HCT116 (cell line): ENCODE results near the gene SPOCD1. TPM values are rescaled to one million over a fixed set of nuclear protein-coding genes. Genes with fewer than 3 reads are reported as not detected.

ENCODE experiments used
- ATAC-seq: fragments of 200-7000 bp; cut with Tn5 transposase; 2 replicates; pipeline ENCODE4 v1.9.1; 2020; ENCODE audit warnings: mild to moderate bottlenecking, moderate library complexity
- BruUV-seq: library from RNA; stranded (reverse); fragments of 400-500 nt; replicated peaks from 2 replicates; lab custom pipeline; 2021; lab: Mats Ljungman, UMichigan
- CTCF ChIA-PET: fragments of 300-600 bp; sonication (Branson Sonifier 250); formaldehyde crosslinking; loops from one replicate; lab custom pipeline; 2021; ENCODE audit warnings: antibody characterized with exemption; lab: Charles Lee
- POLR2A ChIA-PET: fragments of 300-600, 350-600 bp; sonication (Branson Sonifier 250); formaldehyde crosslinking; loops from one replicate; lab custom pipeline; 2021; ENCODE audit warnings: antibody characterized with exemption; lab: Charles Lee
- RAD21 ChIA-PET, 2 experiments: fragments of 300-600 bp; sonication (Branson Sonifier 250); formaldehyde crosslinking; loops; one replicate each; lab custom pipeline; 2023; ENCODE audit warnings: low total read pairs in 2 of 2; ENCODE audit not compliant: uncharacterized antibody in 2 of 2, unreplicated experiment in 2 of 2, low non-redundant PET in 1 of 2; lab: Charles Lee
- DNase-seq: peaks from one replicate; pipeline ENCODE4 v3.0.0-alpha.2; 2010; ENCODE audit warnings: low read depth, low spot score
- H2AFZ ChIP-seq: fragments of 200-600 bp; shearing (Covaris generic), sonication (generic); 2 replicates; pipeline ENCODE4 v1.6.1; 2017; ENCODE audit warnings: low read depth, mixed run types, mixed read lengths, antibody characterized with exemption, low read length; ENCODE audit not compliant: poor library complexity, severe bottlenecking
- H3K27ac ChIP-seq: 2 replicates; pipeline ENCODE4 v1.5.1; 2012; ENCODE audit warnings: low read depth, low read length
- H3K27me3 ChIP-seq: fragments of 200-600 bp; sonication (generic); 2 replicates; pipeline ENCODE4 v1.6.1; 2016; ENCODE audit warnings: mixed run types, low read length, mixed read lengths; ENCODE audit not compliant: insufficient read depth
- H3K36me3 ChIP-seq, 2 experiments: fragments of 200-500 bp in 1 of 2; fragments of 200-600 bp in 1 of 2; sonication (Bioruptor generic) in 1 of 2; sonication (generic) in 1 of 2; 2 replicates each; pipeline versions ENCODE4 v1.5.1 to v1.6.1; 2014 to 2016; ENCODE audit warnings: low read length in 2 of 2, inconsistent platforms in 1 of 2, mixed read lengths in 1 of 2, mixed run types in 1 of 2; ENCODE audit not compliant: insufficient read depth in 2 of 2, control insufficient read depth in 1 of 2
- H3K4me1 ChIP-seq, 2 experiments: fragments of 200-600 bp in 1 of 2; sonication (generic) in 1 of 2; 2 replicates each; pipeline versions ENCODE4 v1.5.1 to v1.6.1; 2012 to 2017; ENCODE audit warnings: low read length in 2 of 2, inconsistent platforms in 1 of 2, mild to moderate bottlenecking in 1 of 2, mixed read lengths in 1 of 2, mixed run types in 1 of 2, moderate library complexity in 1 of 2; ENCODE audit not compliant: insufficient read depth in 2 of 2, control insufficient read depth in 1 of 2
- H3K4me2 ChIP-seq: fragments of 200-600 bp; sonication (generic); 2 replicates; pipeline ENCODE4 v1.6.1; 2017; ENCODE audit warnings: mixed run types, low read length, mixed read lengths
- H3K4me3 ChIP-seq, 2 experiments: fragments of 200-600 bp in 1 of 2; sonication (generic) in 1 of 2; replicated peaks in 1 of 2; 2 replicates each; pipeline ENCODE4 v1.5.1; 2011 to 2016; ENCODE audit warnings: low read length in 2 of 2, control low read depth in 1 of 2, low read depth in 1 of 2, mild to moderate bottlenecking in 1 of 2, mixed read lengths in 1 of 2, mixed run types in 1 of 2
- H3K79me2 ChIP-seq: fragments of 200-600 bp; sonication (generic); 2 replicates; pipeline ENCODE4 v1.6.1; 2017; ENCODE audit warnings: mild to moderate bottlenecking, mixed run types, low read length, moderate library complexity, mixed read lengths; ENCODE audit not compliant: insufficient read depth
- H3K9ac ChIP-seq: fragments of 200-600 bp; sonication (generic); 2 replicates; pipeline ENCODE4 v1.6.1; 2016; ENCODE audit warnings: low read length, mixed read lengths
- H3K9me2 ChIP-seq: fragments of 200-600 bp; sonication (generic), shearing (Covaris generic); 2 replicates; pipeline ENCODE4 v1.6.1; 2017; ENCODE audit warnings: mixed run types, mild to moderate bottlenecking, moderate library complexity; ENCODE audit not compliant: insufficient read depth
- H3K9me3 ChIP-seq, 2 experiments: fragments of 200-500 bp in 1 of 2; fragments of 200-600 bp in 1 of 2; sonication (Bioruptor generic) in 1 of 2; sonication (generic) in 1 of 2; 2 replicates each; pipeline ENCODE4 v1.6.1; 2014 to 2017; ENCODE audit warnings: low read length in 2 of 2, mixed read lengths in 2 of 2, inconsistent platforms in 1 of 2, low read depth in 1 of 2, mild to moderate bottlenecking in 1 of 2, mixed run types in 1 of 2, moderate library complexity in 1 of 2; ENCODE audit not compliant: control insufficient read depth in 1 of 2, insufficient read depth in 1 of 2
- H4K20me1 ChIP-seq: fragments of 200-600 bp; sonication (generic), shearing (Covaris generic); 2 replicates; pipeline ENCODE4 v1.6.1; 2017; ENCODE audit warnings: mixed run types, mild to moderate bottlenecking, moderate library complexity; ENCODE audit not compliant: insufficient read depth
- CEBPB ChIP-seq: IDR thresholded peaks from 2 replicates; pipeline ENCODE4 v1.6.1; 2012; ENCODE audit warnings: low read depth
- EGR1 ChIP-seq: IDR thresholded peaks from 2 replicates; pipeline ENCODE4 v1.6.1; 2012; ENCODE audit warnings: low read depth
- ELF1 ChIP-seq: IDR thresholded peaks from 2 replicates; pipeline ENCODE4 v1.6.1; 2012; ENCODE audit warnings: low read depth, borderline replicate concordance
- EZH2phosphoT487 ChIP-seq: fragments of 200-600 bp; IDR thresholded peaks from 2 replicates; pipeline ENCODE4 v1.6.1; 2018; ENCODE audit warnings: antibody characterized with exemption, borderline replicate concordance
- FOSL1 ChIP-seq: IDR thresholded peaks from 2 replicates; pipeline ENCODE4 v1.6.1; 2012; ENCODE audit warnings: low read depth
- JUND ChIP-seq: IDR thresholded peaks from 2 replicates; pipeline ENCODE4 v1.6.1; 2012
- POLR2A ChIP-seq: IDR thresholded peaks from 2 replicates; pipeline ENCODE4 v1.7.0; 2011; ENCODE audit warnings: borderline replicate concordance; ENCODE audit not compliant: insufficient read depth, insufficient read length; ENCODE audit errors: extremely low read depth
- POLR2AphosphoS5 ChIP-seq: IDR thresholded peaks from 2 replicates; pipeline ENCODE4 v1.6.1; 2011; ENCODE audit warnings: mild to moderate bottlenecking, low read depth, low read length, moderate library complexity
- RAD21 ChIP-seq: IDR thresholded peaks from 2 replicates; pipeline ENCODE4 v1.6.1; 2012; ENCODE audit warnings: low read depth, mild to moderate bottlenecking
- SIN3A ChIP-seq: IDR thresholded peaks from 2 replicates; pipeline ENCODE4 v1.6.1; 2012; ENCODE audit warnings: low read depth
- SP1 ChIP-seq: IDR thresholded peaks from 2 replicates; pipeline ENCODE4 v1.6.1; 2012; ENCODE audit warnings: low read depth
- SRF ChIP-seq: IDR thresholded peaks from 2 replicates; pipeline ENCODE4 v1.6.1; 2012; ENCODE audit warnings: low read depth
- TCF7L2 ChIP-seq: IDR thresholded peaks from 2 replicates; pipeline ENCODE4 v1.7.0; 2011; ENCODE audit warnings: borderline replicate concordance, inconsistent platforms; ENCODE audit not compliant: insufficient read depth, insufficient read length; ENCODE audit errors: extremely low read depth
- YY1 ChIP-seq: IDR thresholded peaks from 2 replicates; pipeline ENCODE4 v1.6.1; 2011; ENCODE audit warnings: low read length, low read depth, moderate library complexity, mild to moderate bottlenecking; ENCODE audit not compliant: insufficient replicate concordance; ENCODE audit errors: extremely low read depth
- ZFX ChIP-seq: fragments of 450-650 bp; IDR thresholded peaks from 2 replicates; pipeline ENCODE4 v1.6.1; 2017
- ZNF274 ChIP-seq: fragments of 200-500 bp; sonication (Bioruptor generic); IDR thresholded peaks from 2 replicates; pipeline ENCODE4 v1.6.1; 2014; ENCODE audit warnings: mild to moderate bottlenecking, low read depth, low read length, inconsistent platforms
- intact Hi-C: fragments of 100-400 bp; cut with micrococcal nuclease; formaldehyde crosslinking; loops from 2 replicates; pipeline ENCODE4 v1.10.0; 2022
- total RNA-seq: library from RNA; stranded (reverse); gene quantifications from one replicate; pipeline ENCODE4 v1.2.1, GENCODE V29; 2021; ENCODE audit not compliant: unreplicated experiment
- TF ChIP-seq, protein P1 (sequence below): IDR thresholded peaks from 2 replicates; pipeline ENCODE4 v1.6.1; 2011; ENCODE audit warnings: mild to moderate bottlenecking, low read length, moderate library complexity; ENCODE audit not compliant: insufficient replicate concordance; ENCODE audit errors: extremely low read depth
- TF ChIP-seq, protein P2 (sequence below): IDR thresholded peaks from 2 replicates; pipeline ENCODE4 v1.6.1; 2012; ENCODE audit warnings: low read depth
- TF ChIP-seq, protein P3 (sequence below), 3 experiments: fragments of 200-600 bp in 1 of 3; sonication (generic) in 1 of 3; IDR thresholded peaks in 2 of 3; conservative IDR thresholded peaks in 1 of 3; 2 replicates each; pipeline ENCODE4 v1.5.1; 2012 to 2017; ENCODE audit warnings: low read depth in 2 of 3, low read length in 2 of 3, antibody characterized with exemption in 1 of 3, borderline replicate concordance in 1 of 3, control low read depth in 1 of 3, mild to moderate bottlenecking in 1 of 3, mixed read lengths in 1 of 3, mixed run types in 1 of 3, moderate library complexity in 1 of 3; ENCODE audit not compliant: insufficient read depth in 1 of 3
- TF ChIP-seq, protein P4 (sequence below): IDR thresholded peaks from 2 replicates; pipeline ENCODE4 v1.6.1; 2012

Gene SPOCD1
- total RNA-seq, 1 experiment from 2014 or later = 5.0 TPM

DNA sequence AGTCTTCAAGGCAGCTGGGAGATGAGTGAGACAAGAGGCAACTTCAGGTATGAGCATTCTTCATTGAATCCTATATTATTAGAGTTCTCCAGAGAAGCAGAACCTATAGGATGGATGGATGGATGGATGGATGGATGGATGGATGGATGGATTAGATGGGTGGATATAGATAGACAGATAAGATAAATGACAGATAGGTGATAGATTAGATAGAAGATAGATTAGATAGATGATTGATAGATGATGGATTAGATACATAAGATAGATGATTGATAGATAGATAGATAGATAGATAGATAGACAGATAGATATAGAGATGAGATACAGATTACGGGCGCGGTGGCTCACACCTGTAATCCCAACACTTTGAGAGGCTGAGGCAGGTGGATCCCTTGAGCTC lies 43.2 kb upstream of the SPOCD1 start:
- H3K36me3 ChIP-seq = no peaks in the 10 kb centered on the region
- TF ChIP-seq ZNF274 = no peak
- TF ChIP-seq ELF1 = no peak
- TF ChIP-seq POLR2AphosphoS5 = no peak
- TF ChIP-seq, protein P1, sequence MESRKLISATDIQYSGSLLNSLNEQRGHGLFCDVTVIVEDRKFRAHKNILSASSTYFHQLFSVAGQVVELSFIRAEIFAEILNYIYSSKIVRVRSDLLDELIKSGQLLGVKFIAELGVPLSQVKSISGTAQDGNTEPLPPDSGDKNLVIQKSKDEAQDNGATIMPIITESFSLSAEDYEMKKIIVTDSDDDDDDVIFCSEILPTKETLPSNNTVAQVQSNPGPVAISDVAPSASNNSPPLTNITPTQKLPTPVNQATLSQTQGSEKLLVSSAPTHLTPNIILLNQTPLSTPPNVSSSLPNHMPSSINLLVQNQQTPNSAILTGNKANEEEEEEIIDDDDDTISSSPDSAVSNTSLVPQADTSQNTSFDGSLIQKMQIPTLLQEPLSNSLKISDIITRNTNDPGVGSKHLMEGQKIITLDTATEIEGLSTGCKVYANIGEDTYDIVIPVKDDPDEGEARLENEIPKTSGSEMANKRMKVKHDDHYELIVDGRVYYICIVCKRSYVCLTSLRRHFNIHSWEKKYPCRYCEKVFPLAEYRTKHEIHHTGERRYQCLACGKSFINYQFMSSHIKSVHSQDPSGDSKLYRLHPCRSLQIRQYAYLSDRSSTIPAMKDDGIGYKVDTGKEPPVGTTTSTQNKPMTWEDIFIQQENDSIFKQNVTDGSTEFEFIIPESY = no peak
- no peak for TF ChIP-seq SRF
- no peak for TF ChIP-seq SIN3A
- no peak for TF ChIP-seq CEBPB
- no peak for TF ChIP-seq POLR2A
- TF ChIP-seq EGR1 = no peak
- no peak for TF ChIP-seq FOSL1
- TF ChIP-seq JUND = no peak
- no peak for TF ChIP-seq SP1
- TF ChIP-seq ZFX = no peak
- TF ChIP-seq TCF7L2 = no peak
- TF ChIP-seq, protein P2, sequence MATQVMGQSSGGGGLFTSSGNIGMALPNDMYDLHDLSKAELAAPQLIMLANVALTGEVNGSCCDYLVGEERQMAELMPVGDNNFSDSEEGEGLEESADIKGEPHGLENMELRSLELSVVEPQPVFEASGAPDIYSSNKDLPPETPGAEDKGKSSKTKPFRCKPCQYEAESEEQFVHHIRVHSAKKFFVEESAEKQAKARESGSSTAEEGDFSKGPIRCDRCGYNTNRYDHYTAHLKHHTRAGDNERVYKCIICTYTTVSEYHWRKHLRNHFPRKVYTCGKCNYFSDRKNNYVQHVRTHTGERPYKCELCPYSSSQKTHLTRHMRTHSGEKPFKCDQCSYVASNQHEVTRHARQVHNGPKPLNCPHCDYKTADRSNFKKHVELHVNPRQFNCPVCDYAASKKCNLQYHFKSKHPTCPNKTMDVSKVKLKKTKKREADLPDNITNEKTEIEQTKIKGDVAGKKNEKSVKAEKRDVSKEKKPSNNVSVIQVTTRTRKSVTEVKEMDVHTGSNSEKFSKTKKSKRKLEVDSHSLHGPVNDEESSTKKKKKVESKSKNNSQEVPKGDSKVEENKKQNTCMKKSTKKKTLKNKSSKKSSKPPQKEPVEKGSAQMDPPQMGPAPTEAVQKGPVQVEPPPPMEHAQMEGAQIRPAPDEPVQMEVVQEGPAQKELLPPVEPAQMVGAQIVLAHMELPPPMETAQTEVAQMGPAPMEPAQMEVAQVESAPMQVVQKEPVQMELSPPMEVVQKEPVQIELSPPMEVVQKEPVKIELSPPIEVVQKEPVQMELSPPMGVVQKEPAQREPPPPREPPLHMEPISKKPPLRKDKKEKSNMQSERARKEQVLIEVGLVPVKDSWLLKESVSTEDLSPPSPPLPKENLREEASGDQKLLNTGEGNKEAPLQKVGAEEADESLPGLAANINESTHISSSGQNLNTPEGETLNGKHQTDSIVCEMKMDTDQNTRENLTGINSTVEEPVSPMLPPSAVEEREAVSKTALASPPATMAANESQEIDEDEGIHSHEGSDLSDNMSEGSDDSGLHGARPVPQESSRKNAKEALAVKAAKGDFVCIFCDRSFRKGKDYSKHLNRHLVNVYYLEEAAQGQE = no peak
- TF ChIP-seq YY1 = no peak
- TF ChIP-seq EZH2phosphoT487 = no peak
- no peak for TF ChIP-seq RAD21
- TF ChIP-seq, protein P3, sequence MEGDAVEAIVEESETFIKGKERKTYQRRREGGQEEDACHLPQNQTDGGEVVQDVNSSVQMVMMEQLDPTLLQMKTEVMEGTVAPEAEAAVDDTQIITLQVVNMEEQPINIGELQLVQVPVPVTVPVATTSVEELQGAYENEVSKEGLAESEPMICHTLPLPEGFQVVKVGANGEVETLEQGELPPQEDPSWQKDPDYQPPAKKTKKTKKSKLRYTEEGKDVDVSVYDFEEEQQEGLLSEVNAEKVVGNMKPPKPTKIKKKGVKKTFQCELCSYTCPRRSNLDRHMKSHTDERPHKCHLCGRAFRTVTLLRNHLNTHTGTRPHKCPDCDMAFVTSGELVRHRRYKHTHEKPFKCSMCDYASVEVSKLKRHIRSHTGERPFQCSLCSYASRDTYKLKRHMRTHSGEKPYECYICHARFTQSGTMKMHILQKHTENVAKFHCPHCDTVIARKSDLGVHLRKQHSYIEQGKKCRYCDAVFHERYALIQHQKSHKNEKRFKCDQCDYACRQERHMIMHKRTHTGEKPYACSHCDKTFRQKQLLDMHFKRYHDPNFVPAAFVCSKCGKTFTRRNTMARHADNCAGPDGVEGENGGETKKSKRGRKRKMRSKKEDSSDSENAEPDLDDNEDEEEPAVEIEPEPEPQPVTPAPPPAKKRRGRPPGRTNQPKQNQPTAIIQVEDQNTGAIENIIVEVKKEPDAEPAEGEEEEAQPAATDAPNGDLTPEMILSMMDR (IDR thresholded peaks at IDR 0.05 in 2 of 3, conservative IDR thresholded peaks at IDR 0.05 in 1 of 3; ENCODE audit: borderline replicate concordance in 1 of 3, insufficient read depth in 1 of 3, low read depth in 2 of 3, low read length in 2 of 3) = no peak
- TF ChIP-seq, protein P4, sequence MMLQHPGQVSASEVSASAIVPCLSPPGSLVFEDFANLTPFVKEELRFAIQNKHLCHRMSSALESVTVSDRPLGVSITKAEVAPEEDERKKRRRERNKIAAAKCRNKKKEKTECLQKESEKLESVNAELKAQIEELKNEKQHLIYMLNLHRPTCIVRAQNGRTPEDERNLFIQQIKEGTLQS = no peak
- CTCF ChIA-PET = interaction anchor here (0.6 kb wide), 1 partner anchor 248 kb away, joined by 5 read pairs; no protein-coding TSS in a partner anchor
- BruUV-seq = no TSS peak
- ATAC-seq = no peak
- no peak overlapping the region for H3K27ac ChIP-seq
- no peaks in the 10 kb centered on the region for H3K9me3 ChIP-seq
- DNase-seq = no peak
- RAD21 ChIA-PET = no interaction called here
- H2AFZ ChIP-seq = no peak overlapping the region
- no peaks in the 10 kb centered on the region for H4K20me1 ChIP-seq
- no peak overlapping the region for H3K4me3 ChIP-seq
- no peak overlapping the region for H3K4me2 ChIP-seq
- H3K27me3 ChIP-seq = no peaks in the 10 kb centered on the region
- H3K79me2 ChIP-seq = no peaks in the 10 kb centered on the region
- intact Hi-C loops = no loop called here
- H3K9me2 ChIP-seq = no peaks in the 10 kb centered on the region
- H3K4me1 ChIP-seq = peaks cover 0 to 3% of the 10 kb centered on the region in 2 experiments; a peak in 1 of 4 replicates
- H3K9ac ChIP-seq = no peak overlapping the region
- POLR2A ChIA-PET = no interaction called here
